GM19463 (cell line): ENCODE data around the gene SLC6A13.
"Not testable (repeated sequence)": the region's sequence is repeated elsewhere in the genome, so short reads cannot be mapped to it uniquely, and the experiment has no call there.

Experiments
- ATAC-seq: cut with Tn5 transposase; IDR thresholded peaks from one replicate; pipeline ENCODE4 v1.9.1; 2021; ENCODE audit warnings: mild to moderate bottlenecking, moderate library complexity; ENCODE audit not compliant: unreplicated experiment

Gene SLC6A13

DNA sequence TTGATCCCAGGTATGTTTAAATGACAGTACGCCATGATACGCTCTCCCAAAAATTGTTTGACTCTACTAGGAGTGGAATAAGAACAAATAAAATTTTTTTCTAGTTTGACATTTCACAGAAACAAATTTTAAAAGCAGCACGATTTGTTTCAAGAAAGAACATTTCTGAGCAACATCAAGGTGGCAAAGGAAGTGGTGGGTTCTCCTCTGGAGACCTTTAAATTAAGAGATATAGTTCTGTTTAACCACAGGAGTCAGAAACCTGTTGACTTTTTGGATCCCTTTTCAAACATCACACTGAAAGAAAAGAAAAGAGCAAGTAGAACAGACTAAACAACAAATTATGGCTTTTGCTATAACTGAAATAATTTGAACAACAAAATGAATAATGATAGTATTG lies 2.5 kb upstream of the SLC6A13 start:
- no peak for ATAC-seq

DNA sequence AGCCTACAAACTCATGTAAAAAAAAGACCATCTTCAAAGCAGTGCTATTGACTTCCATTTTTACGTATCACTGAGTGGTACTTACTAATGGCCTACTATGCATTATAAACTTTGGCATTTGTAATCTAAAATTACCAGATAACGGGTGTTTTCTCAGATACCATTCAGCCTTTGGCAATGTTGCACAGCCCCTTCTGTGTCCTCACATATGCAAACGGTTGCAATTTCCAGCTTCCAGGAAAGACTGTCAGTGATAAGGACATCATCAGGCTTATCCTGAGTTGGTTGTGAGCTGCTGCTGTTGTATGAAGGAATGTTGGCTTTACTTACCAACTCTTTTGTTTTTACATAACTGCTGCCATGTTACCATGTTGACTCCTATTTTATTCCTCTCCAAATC lies 1.6 kb upstream of the SLC6A13 start:
- ATAC-seq, result no peak

DNA sequence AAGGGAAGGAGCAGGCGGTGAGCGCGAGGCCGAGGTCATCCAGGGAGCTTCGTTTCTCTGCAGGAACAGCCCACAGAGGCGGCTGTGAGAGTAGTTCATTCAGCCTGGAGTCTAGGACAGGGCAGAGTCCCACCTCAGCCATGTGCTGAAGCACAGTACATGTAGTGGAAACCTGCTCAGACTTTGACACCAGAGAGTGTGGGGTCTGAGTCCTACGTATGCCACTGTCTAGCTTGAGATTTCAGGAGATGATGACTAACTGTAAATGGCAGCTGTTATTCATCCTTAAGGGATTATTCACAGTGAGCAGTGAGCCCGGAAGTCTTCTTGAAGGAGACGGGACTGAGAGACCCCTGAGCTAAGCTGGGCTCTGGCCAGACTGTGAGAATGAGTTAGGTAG lies 938 bp upstream of the SLC6A13 start:
- no peak for ATAC-seq

DNA sequence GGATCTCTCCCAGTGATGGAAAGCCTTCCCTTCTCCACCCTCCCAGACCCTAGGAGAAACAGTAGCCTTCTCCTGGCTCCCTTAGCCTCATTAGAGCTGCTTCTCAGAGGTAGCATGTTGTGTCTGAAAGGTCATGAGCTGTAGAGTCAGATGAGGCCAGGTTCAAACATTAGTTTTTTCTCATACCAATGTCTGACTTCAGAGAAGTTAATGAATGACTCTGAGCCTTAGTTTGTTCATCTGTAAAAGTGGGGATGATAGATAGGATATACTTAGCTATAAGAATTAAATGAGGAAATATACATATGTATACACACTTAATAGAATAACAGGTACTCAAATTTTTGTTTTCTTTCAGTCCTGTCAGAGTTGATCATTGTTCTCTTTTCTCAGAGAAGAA lies 523 bp downstream of the SLC6A13 start:
- no peak for ATAC-seq

DNA sequence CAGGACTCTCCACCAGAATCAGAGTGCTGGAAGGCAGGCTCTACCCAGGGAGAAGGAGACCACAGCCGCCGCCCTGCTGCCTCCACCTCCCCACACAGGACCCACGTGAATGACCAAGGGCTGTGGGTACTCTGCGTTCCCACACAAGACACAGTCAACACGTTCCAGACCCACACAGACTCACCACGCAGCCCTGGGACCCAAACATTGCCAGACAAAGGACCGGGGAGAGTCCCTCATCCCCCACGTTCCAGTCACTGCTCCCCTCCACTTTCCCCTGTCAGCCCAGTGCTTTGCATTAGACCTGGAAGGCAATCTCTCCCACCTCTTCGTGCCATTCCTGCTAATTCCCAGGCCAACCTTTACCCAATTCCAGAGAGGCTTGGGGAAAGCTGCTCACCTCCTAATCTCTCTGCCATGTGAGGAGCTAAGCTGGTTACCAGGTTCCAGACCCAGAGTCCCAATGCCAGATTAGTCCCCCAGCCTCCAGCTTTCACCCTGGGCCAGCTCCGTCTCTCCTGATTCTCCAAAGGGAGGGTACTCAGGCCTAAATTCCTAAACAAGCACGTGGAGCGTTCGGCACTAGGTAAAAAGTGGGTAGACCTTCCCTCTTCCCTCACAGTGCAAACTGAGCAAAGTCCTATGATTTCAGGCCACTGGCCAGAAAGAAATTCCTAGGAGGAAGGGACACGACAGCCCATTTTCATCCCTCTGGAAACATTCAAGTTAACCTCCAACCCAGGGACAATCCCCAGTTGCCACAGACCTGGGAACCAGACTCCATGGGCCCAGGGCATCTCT lies 4.9 kb downstream of the SLC6A13 start:
- no peak for ATAC-seq

DNA sequence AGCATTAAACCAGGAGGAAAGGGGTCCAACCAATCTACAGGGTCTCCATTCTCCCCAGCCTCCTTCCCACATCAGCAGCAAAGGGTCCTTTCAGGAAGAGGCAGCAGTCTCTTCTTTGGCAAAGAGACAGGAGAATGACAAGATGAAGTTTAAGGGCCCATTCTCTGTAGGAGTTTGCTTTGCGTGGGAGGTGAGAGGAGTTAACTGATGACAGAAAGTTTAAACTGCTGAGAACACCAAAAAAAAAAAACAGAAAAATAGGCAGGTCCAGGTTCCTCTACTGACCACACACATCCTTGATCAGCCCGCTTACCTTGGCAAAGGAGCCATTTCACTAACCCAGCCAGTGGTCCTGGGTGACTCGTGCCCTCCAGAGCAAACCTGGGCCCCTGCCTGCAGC lies 5.7 kb downstream of the SLC6A13 start:
- no peak for ATAC-seq

DNA sequence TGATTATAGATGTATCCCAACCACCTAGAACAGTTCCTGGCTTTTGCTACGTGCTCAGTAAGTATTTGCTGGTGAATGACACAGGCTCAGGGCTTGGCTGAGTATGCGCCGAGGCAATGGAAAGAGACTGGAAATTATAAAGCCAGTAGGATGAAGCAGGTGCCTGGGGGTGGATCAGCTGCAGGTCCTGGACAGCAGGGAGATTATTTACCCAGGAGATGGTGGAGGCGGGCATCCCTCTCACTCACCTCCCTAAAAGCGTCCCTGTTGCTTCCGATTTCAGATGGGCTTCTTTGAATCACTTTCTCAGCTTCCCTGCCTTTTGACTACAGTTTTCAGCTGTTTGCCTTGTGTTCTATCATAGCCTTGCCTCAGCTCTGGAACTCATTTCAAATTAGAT lies 6.4 kb downstream of the SLC6A13 start:
- no peak for ATAC-seq

DNA sequence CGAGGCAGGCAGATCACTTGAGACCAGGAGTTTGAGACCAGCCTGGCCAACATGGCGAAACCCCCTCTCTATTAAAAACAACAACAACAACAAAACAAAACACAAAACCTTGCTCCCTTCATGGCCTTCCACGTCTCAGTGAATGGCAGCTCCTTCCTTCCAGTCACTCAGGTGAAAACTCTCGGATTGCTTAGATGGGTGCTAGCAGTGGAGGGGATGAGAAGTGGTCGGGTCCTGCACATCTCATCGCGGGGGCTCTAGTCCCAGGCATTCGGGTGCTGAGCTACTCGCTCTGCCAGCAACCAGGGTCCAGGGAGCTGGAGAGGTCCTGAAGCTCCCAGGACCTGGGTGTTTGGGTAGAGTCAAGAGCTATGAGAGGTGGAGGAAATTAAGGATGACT lies 7.7 kb downstream of the SLC6A13 start:
- no peak for ATAC-seq

DNA sequence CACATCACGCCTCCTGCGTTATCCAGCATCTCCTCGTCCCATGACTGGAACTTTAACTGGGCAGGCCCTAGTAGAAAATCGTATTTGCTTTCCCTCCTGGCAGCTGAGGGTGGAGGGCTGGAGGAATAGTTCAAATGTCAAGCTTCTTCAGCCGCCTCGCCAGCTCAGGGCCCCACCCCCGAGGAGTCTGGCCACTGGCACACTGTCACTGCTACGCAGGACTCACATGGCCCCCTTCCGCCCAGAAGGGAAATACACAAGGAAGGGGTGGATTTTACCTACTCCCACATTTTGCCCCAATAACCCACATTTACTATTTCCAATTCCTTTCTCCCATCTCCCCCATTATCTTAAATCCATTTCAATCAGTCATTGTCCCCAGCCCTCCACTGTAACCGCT lies 8.6 kb downstream of the SLC6A13 start:
- ATAC-seq, result no peak

DNA sequence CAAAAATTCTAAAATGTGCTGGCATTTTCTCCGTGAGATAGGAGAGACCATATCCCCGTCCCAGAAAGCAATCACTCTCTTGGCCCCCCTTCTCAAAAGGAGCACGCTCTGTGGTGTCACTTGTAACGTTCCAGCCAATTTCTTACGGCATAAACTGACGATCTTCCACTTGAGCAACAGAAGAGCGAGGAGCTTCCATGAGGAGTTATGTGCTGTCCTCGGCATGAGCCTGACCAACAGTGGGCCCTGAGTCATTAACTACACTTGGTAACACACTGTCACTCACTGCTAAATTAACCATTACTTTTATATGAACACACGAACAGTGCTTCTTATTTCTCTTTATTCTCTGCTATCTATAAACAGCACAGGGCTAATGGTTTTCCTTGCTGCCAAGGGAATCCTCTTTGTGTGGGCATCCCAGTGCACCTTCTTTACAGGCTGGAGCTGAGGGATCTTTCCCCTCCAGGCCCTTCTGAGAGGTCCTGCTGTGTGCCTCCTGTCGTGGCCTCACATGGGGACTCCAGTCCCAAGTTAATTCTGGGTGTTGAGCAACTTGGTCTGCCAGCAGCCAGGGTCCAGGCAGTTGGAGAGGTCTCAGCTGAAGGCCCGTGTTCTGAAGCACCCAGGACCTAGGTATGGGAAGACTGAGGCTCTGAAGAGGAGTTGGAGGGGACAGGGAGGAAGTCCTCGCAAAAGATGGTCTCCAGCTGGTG lies 9.4 kb downstream of the SLC6A13 start:
- ATAC-seq, result no peak

DNA sequence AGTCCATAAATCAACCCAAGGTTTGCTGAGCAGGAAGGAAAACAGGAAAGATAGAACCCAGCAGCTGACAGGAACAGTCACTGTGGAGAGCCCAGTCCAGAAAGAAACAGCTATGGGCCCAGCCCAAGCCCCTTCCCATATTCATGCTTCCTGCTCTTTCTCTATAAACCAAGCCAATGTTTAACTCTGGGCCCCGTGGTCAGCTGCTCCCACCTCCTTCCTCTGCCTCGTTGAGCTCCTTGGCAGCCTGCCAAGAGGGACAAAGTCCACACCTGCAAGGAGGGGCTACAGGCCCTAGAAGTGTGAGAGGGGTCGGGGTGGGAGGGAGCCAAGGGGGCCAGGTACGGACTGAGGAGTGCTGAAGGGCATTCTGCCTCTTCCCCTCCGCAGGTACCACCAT lies 10.0 kb downstream of the SLC6A13 start:
- no peak for ATAC-seq

DNA sequence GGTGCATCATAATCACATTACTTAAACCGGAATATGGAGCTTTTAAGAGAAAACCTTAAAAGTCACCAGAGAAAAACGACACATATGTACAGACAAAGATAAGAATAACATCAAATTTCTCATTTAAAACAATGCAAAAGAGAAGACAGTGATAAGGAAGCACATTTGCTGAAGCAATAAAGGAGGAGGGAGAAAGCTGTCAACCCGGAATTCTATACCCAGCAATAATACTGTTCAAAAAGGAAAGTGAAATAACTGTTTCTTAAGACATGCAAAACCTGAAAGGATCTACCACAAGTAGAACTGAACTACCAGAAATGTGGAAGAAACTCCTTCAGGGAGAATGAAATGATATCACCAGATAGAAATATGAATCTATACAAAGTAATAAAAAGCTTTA lies 15.4 kb downstream of the SLC6A13 start:
- ATAC-seq, result no peak

DNA sequence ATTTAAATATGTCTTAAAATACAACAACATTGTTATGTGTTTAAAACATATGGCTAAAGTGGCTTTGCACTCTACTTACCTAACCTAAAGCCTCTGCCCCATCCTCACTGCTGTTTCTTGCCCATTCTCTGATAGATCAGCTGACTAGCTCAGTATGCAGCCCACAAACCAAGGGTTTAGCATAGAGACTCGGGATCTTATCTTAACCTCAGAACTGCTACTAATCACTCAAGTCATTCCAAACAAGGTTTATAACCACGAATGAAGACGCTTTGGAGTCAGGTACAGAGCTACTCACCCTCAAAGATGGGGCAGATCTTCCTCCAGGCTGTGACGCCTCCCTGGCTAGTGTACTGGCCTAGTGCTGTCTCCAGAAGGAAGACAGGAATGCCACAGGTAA lies 19.3 kb downstream of the SLC6A13 start:
- no peak for ATAC-seq

DNA sequence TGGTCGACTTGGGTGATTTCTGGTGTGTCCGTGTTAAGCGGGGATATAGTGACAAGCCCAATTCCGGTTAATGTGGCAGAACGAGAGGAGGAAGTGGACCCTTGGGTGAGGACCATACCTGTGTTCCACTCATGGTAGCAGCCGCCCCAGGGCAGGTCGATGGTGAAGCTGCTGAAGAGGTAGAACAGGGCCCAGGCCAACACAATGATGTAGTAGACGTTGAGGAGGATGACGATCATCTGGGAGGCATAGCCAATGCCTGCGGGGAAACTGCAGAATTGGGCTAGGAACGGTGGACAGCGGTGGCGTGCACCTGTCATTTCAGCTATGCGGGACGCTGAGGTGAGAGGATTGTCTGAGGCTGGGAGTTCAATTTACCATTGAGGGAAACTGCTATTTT lies 20.1 kb downstream of the SLC6A13 start:
- ATAC-seq, result no peak

DNA sequence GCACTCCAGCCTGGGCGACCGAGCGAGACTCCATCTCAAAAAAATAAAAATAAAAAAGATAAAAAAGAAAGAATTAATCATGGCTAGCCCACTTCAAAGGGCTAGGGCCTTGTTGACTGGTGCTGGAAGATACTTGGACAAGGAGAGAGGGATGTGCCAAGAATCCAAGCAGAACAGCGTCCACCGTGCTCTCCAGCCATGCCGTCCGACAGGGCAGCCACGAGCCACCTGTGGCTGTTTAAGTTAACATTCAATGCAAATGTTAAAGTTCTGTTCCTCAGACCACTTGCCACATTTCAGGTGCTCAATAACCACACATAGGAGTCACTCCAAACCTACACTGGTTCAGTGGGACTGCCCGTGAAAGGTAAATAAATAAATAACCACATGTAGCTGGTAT lies 21.4 kb downstream of the SLC6A13 start:
- no peak for ATAC-seq

DNA sequence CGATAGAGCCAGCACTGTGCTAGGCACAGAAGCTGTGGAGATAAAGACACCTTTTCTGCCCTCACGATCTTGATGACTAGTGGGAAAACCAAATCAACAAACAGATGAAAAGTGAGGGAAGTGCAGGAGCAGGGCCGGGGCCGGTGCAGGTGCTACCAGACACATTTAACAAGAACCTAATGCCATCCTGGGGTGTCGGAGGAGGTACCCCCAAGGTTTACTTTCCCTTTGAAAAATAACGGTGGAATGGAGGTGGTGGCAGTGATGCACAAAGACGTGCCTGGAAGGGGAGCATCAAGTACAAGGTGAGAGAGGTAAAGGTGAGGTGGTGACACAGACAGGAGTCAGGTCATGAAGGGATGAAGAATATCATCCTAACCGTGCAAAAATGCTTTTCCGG lies 22.1 kb downstream of the SLC6A13 start:
- no peak for ATAC-seq

DNA sequence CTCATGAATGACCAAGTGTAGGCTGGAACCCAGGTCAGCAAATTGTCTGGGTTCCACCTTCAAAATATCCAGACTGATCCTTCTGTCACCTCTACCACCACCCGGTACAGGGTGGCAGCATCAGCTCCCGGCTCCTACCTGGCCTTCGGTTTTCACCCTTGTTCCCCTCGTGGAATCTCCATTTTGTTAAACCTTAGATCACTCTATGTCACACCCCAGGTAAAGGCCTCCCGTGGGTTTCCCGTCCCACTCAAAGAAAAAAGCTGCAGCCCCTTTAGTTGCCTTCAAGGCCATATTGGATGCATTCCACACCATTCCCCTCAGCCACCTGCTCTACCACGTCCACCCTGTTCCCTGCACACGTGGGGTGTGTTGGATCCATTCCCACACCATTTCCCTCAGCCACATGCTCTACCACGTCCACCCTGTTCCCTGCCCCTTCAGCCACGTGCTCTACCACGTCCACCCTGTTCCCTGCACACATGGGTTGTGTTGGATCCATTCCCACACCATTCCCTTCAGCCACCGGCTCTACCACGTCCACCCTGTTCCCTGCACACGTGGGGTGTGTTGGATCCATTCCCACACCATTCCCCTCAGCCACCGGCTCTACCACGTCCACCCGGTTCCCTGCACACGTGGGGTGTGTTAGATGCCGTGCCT lies 23.8 kb downstream of the SLC6A13 start:
- ATAC-seq, result no peak

DNA sequence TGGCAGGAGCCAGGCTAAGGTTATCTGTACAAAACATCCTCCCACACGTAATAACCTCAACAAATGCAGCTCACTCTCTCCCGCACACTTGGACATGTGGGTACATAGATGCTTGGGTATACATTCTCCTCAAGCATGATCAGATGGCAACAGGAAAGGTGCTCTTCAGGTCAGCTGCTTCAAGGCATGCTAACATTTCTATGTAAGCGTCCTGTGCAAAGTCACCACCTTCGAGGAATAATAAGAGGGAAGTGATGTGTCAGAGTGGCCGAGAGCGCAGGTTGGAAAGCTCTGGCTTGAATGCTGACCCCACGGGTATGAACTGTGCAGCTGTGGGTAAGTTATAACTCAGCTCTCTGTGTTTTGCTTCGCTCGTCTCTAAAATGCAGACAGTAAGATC lies 24.5 kb downstream of the SLC6A13 start:
- ATAC-seq, result no peak

DNA sequence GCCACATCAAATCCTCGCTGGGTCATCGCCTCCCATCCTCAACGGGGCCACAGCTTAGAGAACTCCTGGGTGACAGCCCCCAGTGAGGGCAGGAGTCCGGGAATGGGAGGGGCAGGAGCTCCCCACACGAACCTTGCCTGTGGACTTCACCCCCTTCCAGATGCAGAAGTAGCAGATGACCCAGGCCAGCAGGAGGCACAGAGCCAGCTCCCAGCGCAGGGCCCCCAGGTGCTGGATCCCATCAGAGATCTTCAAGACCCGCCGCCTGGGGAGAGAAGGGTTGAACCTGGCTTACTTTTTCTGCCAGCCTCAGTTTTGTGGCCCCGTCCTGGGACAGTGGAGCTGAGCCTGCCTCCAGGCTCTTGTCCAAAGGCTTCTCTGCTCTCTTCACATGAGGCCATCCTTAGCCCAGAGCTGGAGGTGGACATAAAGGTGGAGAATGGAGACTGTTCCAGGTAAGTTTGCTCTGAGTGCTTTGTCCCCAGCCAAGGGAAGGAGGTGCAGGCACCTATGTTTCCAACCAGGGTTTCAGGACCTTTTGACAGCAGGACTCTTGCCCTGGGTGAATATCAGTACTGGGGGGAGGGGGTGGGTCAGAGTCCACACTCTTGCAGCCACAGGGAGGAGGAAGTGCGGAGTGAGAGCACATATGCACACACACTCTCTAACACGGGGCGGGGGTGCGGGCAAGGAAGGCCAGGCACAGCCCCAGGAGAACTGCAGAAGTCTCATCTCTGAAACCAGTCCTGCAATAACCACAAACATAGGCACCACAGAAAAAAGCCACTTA lies 25.4 kb downstream of the SLC6A13 start:
- no peak for ATAC-seq

DNA sequence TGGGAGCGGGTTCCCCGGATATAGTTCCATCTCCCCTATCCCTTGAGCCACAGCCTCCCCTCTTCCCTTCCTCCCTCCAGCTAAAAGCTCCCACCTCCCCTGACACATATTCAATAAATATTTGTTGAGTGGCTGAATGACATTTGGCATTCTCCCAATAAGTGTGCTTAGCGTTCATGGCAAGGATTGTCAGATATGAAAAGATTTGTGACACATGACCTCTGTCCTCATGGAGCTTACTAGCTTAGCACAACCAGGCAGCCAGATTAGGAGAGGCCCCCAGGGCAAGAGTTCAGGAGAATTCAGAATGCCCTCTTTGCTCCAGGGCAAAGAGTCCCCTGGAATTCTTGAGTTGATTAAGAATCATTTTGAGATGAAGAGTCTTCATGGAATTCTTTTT lies 26.2 kb downstream of the SLC6A13 start:
- ATAC-seq, result no peak

DNA sequence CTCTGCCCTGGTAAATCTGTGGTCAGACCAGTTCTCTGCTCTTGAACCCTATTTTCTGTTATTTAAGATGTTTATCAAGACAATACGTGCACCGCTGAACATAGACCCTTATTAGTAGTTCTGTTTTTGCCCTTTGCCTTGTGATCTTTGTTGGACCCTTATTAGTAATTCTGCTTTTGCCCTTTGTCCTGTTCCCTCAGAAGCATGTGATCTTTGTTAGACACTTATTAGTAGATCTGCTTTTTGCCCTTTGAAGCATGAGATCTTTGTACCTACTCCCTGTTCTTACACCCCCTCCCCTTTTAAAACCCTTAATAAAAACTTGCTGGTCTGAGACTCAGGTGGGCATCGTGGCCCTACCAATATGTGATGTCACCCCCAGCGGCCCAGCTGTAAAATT lies 26.7 kb downstream of the SLC6A13 start:
- not testable (repeated sequence) for ATAC-seq
